ENCODE measurements around the gene GDPD5.

Gene GDPD5

GRCh38 chr11:75556275-75556674 is 30.5 kb upstream of the GDPD5 start:
- H3K27ac ChIP-seq: no peak overlapping the region
- TF ChIP-seq, protein P1, sequence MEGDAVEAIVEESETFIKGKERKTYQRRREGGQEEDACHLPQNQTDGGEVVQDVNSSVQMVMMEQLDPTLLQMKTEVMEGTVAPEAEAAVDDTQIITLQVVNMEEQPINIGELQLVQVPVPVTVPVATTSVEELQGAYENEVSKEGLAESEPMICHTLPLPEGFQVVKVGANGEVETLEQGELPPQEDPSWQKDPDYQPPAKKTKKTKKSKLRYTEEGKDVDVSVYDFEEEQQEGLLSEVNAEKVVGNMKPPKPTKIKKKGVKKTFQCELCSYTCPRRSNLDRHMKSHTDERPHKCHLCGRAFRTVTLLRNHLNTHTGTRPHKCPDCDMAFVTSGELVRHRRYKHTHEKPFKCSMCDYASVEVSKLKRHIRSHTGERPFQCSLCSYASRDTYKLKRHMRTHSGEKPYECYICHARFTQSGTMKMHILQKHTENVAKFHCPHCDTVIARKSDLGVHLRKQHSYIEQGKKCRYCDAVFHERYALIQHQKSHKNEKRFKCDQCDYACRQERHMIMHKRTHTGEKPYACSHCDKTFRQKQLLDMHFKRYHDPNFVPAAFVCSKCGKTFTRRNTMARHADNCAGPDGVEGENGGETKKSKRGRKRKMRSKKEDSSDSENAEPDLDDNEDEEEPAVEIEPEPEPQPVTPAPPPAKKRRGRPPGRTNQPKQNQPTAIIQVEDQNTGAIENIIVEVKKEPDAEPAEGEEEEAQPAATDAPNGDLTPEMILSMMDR (conservative IDR thresholded peaks at IDR 0.05): no peak
- no peak for TF ChIP-seq ZFX (IDR thresholded peaks at IDR 0.05)

GRCh38 chr11:75555079-75555811 is 29.5 kb upstream of the GDPD5 start:
- no peak for TF ChIP-seq ZFX (IDR thresholded peaks at IDR 0.05)
- TF ChIP-seq, protein P1 (conservative IDR thresholded peaks at IDR 0.05): no peak
- no peak overlapping the region for H3K27ac ChIP-seq

DNA sequence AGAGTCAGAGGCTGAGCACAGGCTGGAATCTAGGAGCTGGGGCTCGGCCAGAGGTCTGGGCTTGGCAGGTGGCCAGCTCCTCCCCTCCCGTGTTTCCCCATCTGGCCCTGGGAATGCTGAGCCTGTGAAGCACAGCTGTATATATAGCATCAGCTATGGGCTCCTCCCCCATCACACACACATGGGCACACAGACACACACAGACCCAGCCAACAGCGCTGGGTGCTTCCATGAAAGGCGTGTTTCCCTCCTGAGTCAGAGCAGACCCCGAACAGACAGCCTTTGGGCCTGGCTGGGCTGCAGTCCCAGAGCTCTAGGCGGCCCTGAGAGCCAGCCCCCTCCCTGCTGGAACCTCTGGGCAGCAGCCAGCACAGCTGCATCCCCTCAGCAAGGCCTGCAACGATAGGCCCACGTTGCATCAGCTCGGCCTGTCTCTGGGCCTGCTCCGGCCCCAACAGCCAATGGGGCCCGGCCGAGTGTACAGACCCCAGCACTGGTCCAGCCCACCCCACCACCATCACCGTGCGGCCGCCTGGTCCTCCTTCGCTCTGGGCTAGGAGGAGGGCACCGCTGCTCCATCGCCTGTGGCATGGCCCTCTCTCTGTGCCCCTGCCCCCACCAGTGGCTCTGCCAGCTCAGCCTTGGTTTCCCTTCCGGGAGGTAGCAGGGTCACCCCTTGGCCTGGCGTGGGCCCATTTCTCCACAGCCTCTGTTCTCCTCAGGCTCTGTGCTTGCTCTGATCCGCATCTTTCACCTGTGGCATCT is 28.7 kb upstream of the GDPD5 start:
- TF ChIP-seq, protein P1 (conservative IDR thresholded peaks at IDR 0.05): no peak
- no peak for TF ChIP-seq ZFX (IDR thresholded peaks at IDR 0.05)
- H3K27ac ChIP-seq: no peak overlapping the region

DNA sequence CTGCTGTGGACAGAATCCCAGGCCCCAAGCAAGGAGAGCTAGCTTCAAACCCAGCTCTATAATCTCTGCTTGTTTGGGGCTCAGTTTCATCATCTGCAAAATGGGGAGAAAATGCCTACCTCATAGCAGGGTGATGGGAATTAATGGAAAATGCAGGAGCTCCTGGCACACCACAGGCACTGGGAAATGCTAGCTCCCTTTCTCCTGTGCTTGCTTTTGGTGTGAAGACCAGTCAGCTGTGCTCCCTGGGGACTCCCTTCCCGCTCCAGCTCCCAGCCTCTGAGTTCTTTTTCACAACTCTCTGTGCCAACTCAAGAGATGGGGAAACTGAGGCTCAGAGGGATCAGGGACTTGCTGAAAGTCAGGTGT is 28.1 kb upstream of the GDPD5 start:
- H3K27ac ChIP-seq: no peak overlapping the region
- no peak for TF ChIP-seq ZFX (IDR thresholded peaks at IDR 0.05)
- TF ChIP-seq, protein P1 (conservative IDR thresholded peaks at IDR 0.05): no peak

- TF ChIP-seq, protein P1 (conservative IDR thresholded peaks at IDR 0.05): no peak
- no peak for TF ChIP-seq ZFX (IDR thresholded peaks at IDR 0.05)
Observed at GRCh38 chr11:75553182-75553581, 27.4 kb upstream of the GDPD5 start.

DNA sequence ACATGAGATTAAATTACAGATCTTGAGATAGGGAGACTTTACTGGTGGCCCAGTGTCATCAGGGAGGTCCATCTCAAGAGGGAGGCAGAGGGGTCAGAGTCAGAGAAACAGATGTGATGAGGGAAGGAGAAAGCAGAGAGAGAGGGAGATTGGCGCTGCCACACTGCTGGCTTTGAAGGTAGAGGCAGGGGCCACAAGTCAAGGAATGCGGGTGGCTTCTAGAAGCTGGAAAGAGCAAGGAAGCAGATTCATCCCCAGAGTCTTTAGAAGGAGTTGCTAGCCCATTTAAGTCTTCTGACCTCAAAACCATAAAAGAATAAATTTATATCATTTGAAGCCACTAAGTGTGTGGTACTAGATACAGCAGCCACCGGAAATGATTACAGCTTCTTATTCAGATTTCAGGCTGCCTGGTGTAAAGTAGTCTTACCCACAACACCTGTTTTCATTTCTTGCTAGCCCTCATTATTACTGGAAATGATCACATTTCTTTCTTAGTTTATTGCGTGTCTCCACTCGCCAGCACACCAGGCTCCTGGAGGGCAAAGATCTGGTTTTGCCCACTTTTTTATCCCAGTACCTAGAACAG is 23.7 kb upstream of the GDPD5 start:
- no peak overlapping the region for H3K27ac ChIP-seq
- TF ChIP-seq ZFX (IDR thresholded peaks at IDR 0.05): no peak
- TF ChIP-seq, protein P1 (conservative IDR thresholded peaks at IDR 0.05): no peak

More at GRCh38 chr11:75553182-75553581, 27.4 kb upstream of the GDPD5 start:
- no peak overlapping the region for H3K27ac ChIP-seq

Measured in C4-2B (cell line).